ENCODE results near the gene GTSE1. TPM values are rescaled to one million over a fixed set of nuclear protein-coding genes. Genes with fewer than 3 reads are reported as not detected.

GTSE1 gene
- total RNA-seq, 1 experiment from 2014 or later: 15.3 TPM

DNA sequence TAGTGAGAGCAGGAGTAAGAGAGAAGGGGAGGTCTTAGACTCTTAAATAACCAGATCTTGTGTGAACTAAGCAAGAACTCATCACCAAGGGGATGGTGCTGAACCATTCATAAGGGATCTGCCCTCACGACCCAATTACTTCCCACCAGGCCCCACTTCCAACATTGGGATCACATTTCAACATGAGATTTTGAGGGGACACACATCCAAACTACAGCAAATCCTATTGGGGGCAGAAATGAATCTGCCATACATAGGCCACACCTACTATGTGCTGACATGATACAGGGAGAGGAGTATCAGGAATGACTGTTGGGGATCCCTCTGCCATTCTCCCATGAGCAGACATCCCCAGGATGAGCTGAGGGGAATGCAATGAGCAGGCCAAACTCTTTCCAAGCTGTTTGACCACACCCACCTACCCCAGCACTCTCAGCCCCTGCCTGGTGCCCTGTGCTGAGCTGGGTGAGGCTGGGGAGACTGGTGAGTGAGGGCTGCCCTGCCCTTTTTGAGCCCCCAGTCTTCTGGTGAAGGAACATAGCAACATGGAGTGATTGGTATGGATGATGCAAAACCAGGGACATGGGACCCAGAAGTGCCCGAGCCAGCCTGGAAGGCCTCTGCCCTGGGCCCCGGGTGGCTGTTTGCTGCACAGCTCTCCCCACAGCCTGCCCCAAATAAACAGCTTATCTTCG is 1.2 kb upstream of the GTSE1 start:
- Histone ChIP-seq H3K9ac (ENCODE audit: low read length) (peak overlapping the region; percentile 90), H3K27me3 (ENCODE audit: low read length) (no peaks in the 10 kb centered on the region), H3K27ac (ENCODE audit: low read length) (peak overlapping the region; percentile 81), H3K4me1 (ENCODE audit: low read length) (peaks cover 37% of the 10 kb centered on the region), H4K20me1 (ENCODE audit: insufficient read depth, low read depth, low read length) (no peaks in the 10 kb centered on the region), H3K79me2 (ENCODE audit: low read length) (peaks cover 36% of the 10 kb centered on the region), H3K4me2 (ENCODE audit: low read depth, low read length, poor library complexity, severe bottlenecking) (peak overlapping the region; percentile 91), H3K4me3 (ENCODE audit: low read length) (peak overlapping the region; percentile 88), H2AFZ (ENCODE audit: low read length) (peak overlapping the region; percentile 80; the same call in 1 of the 2 replicates), H3K36me3 (ENCODE audit: insufficient read depth, low read length) (peaks cover 23% of the 10 kb centered on the region), H3K9me2 (replicated peaks; ENCODE audit: insufficient read depth, low read length) (no peaks in the 10 kb centered on the region), H3K9me3 (ENCODE audit: low read length) (no peaks in the 10 kb centered on the region)
- DNase-seq: peak; percentile 62

DNA sequence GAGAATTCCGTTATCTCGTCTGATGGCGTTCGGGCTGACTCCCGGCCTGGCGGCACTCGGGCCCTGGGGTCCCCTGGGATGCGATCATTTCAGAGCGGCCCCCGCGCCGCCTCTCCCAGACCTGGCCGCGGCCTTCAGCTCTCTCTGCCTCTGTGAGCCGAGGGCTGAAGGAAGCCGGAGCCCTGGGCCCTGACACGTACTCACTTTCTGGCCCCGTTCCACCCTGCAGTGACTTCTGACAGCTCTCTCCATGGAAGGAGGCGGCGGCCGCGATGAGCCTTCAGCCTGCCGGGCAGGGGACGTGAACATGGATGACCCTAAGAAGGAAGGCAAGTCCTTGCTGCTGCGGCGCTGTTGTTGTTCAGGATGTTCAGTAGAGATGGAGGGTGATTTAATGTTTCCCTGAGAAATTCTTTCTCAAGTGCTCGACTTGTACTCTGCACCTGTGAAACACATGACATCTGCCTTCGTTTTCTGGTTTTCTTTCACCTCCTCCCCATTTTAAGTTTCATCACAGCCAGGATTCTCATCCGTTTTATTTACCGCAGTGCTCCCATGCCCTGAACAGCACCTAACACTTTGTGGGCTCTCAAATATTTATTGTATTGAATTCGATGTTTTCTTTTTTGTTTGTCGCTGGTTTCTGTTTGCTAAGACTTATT is 612 bp downstream of the GTSE1 start:
- peak; percentile 71 for DNase-seq
- Histone ChIP-seq H3K36me3 (ENCODE audit: insufficient read depth, low read length) (peaks cover 24% of the 10 kb centered on the region; the same call in 1 of the 2 replicates), H3K27me3 (ENCODE audit: low read length) (no peaks in the 10 kb centered on the region), H3K27ac (ENCODE audit: low read length) (peak overlapping the region; percentile 60), H3K9me2 (replicated peaks; ENCODE audit: insufficient read depth, low read length) (no peaks in the 10 kb centered on the region), H3K4me3 (ENCODE audit: low read length) (peak overlapping the region; percentile 88), H3K79me2 (ENCODE audit: low read length) (peaks cover 46% of the 10 kb centered on the region), H3K9me3 (ENCODE audit: low read length) (no peaks in the 10 kb centered on the region), H3K4me1 (ENCODE audit: low read length) (peaks cover 37% of the 10 kb centered on the region), H3K9ac (ENCODE audit: low read length) (peak overlapping the region; percentile 86), H2AFZ (ENCODE audit: low read length) (peak overlapping the region; percentile 29; the same call in 1 of the 2 replicates), H4K20me1 (ENCODE audit: insufficient read depth, low read depth, low read length) (no peaks in the 10 kb centered on the region), H3K4me2 (ENCODE audit: low read depth, low read length, poor library complexity, severe bottlenecking) (peak overlapping the region; percentile 91)

DNA sequence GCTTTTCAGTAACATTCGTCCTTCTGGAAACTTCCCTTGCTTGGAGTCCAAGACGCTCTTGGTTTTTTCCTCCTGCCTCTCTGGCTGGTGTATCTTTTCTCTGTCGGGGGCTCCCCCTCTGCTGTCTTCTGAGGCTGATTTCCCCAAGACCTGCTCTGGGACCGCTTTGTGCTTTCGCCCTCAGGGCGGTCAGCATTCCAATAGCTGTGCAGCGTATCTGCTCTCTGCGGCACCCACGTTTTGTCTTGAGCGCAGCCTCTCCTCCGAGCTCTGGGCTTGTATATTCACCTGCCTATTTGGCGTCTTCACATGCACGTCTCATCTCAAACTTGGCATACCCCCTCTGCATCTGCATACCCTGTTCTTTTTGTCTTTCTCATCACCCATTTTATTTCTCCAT is 2.4 kb downstream of the GTSE1 start:
- Histone ChIP-seq H3K27ac (ENCODE audit: low read length) (no peak overlapping the region), H3K9me2 (replicated peaks; ENCODE audit: insufficient read depth, low read length) (no peaks in the 10 kb centered on the region), H3K9ac (ENCODE audit: low read length) (no peak overlapping the region), H3K36me3 (ENCODE audit: insufficient read depth, low read length) (peaks cover 25% of the 10 kb centered on the region; the same call in 1 of the 2 replicates), H3K79me2 (ENCODE audit: low read length) (peaks cover 62% of the 10 kb centered on the region), H2AFZ (ENCODE audit: low read length) (no peak overlapping the region), H4K20me1 (ENCODE audit: insufficient read depth, low read depth, low read length) (0 out of 2 replicates have a peak, but pooled peaks cover 4% of the 10 kb centered on the region), H3K9me3 (ENCODE audit: low read length) (no peaks in the 10 kb centered on the region), H3K4me1 (ENCODE audit: low read length) (peaks cover 23% of the 10 kb centered on the region), H3K4me2 (ENCODE audit: low read depth, low read length, poor library complexity, severe bottlenecking) (no peak overlapping the region), H3K27me3 (ENCODE audit: low read length) (no peaks in the 10 kb centered on the region), H3K4me3 (ENCODE audit: low read length) (no peak overlapping the region)
- no peak for DNase-seq

DNA sequence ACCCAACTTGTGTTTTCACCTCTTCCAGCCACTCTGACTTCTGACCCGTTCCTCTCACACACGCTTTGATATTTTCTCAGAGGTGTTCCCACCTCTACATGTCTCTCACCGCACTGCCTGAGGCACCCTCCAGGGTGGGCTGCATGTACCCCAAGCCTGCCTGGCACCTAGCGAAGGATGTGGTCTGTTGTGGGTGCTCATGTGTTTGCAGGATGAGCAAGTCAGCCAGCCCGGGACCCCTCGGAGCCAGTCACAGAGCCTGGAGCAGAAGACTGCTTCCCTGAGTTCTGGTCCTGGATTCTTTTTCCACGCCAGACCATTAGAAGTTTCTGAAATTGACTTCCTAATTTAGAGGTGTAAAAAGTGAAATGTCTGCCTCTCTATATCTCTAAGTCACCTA is 3.8 kb downstream of the GTSE1 start:
- Histone ChIP-seq H3K79me2 (ENCODE audit: low read length) (peaks cover 76% of the 10 kb centered on the region), H3K4me2 (ENCODE audit: low read depth, low read length, poor library complexity, severe bottlenecking) (no peak overlapping the region), H3K4me1 (ENCODE audit: low read length) (peaks cover 16% of the 10 kb centered on the region), H3K36me3 (ENCODE audit: insufficient read depth, low read length) (peaks cover 25% of the 10 kb centered on the region; the same call in 1 of the 2 replicates), H4K20me1 (ENCODE audit: insufficient read depth, low read depth, low read length) (0 out of 2 replicates have a peak, but pooled peaks cover 4% of the 10 kb centered on the region), H3K27ac (ENCODE audit: low read length) (no peak overlapping the region), H3K9me3 (ENCODE audit: low read length) (no peaks in the 10 kb centered on the region), H3K27me3 (ENCODE audit: low read length) (no peaks in the 10 kb centered on the region), H3K9ac (ENCODE audit: low read length) (no peak overlapping the region), H2AFZ (ENCODE audit: low read length) (no peak overlapping the region), H3K4me3 (ENCODE audit: low read length) (no peak overlapping the region), H3K9me2 (replicated peaks; ENCODE audit: insufficient read depth, low read length) (no peaks in the 10 kb centered on the region)
- no peak for DNase-seq

DNA sequence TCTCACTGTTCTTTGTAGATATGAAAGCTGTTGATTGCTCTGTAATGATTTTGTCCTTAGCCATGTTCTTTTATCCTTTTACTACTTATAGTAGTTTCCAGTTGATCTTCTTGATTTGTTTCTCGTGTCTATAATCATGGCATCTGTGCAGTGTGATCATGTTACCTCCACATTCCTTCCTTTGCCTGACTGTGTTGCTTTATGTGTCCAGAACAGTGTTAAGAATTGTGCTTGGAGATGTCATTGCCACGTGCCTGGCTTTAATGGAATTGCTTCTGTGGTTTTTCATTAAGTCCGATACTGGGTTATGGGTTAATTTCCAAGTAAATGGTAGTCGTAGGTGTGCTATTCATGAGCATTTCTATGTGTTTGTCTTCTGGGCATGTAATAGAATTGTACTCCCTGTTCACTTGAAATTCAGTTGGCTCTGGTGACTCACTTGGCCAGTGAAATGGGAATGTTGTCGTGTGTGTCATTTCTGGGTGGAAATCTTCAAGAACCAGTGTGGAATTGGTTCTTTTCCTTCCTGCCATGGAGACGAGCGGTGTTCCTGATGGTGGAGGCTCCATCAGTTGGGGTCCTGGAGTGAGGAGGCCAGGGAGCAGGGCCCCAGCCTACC is 6.8 kb downstream of the GTSE1 start:
- H3K9me3 ChIP-seq (ENCODE audit: low read length): no peaks in the 10 kb centered on the region
- peaks cover 32% of the 10 kb centered on the region for H3K36me3 ChIP-seq (ENCODE audit: insufficient read depth, low read length)
- H2AFZ ChIP-seq (ENCODE audit: low read length): no peak overlapping the region
- no peak for DNase-seq
- H3K27me3 ChIP-seq (ENCODE audit: low read length): no peaks in the 10 kb centered on the region
- 0 out of 2 replicates have a peak, but pooled peaks cover 4% of the 10 kb centered on the region for H4K20me1 ChIP-seq (ENCODE audit: insufficient read depth, low read depth, low read length)
- no peak overlapping the region for H3K4me3 ChIP-seq (ENCODE audit: low read length)
- H3K79me2 ChIP-seq (ENCODE audit: low read length): peaks cover 81% of the 10 kb centered on the region
- no peaks in the 10 kb centered on the region for H3K9me2 ChIP-seq (replicated peaks; ENCODE audit: insufficient read depth, low read length)
- no peak overlapping the region for H3K4me2 ChIP-seq (ENCODE audit: low read depth, low read length, poor library complexity, severe bottlenecking)
- no peak overlapping the region for H3K9ac ChIP-seq (ENCODE audit: low read length)
- H3K4me1 ChIP-seq (ENCODE audit: low read length): no peaks in the 10 kb centered on the region
- no peak overlapping the region for H3K27ac ChIP-seq (ENCODE audit: low read length)

DNA sequence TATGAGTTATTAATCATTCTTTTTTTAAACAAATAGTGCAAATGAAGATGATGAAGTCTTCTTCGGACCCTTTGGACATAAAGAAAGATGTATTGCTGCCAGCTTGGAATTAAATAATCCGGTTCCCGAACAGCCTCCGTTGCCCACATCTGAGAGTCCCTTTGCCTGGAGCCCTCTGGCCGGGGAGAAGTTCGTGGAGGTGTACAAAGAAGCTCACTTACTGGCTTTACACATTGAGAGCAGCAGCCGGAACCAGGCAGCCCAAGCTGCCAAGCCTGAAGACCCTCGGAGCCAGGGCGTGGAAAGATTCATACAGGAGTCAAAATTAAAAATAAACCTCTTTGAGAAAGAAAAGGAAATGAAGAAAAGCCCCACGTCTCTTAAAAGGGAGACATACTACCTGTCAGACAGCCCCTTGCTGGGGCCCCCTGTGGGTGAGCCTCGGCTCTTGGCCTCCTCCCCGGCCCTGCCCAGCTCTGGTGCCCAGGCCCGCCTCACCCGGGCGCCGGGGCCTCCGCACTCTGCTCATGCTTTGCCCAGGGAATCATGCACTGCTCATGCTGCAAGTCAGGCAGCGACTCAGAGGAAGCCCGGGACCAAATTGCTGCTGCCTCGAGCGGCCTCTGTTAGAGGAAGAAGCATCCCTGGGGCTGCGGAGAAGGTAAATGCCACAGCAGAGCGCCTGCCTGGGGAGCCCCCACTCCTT is 11.8 kb downstream of the GTSE1 start:
- Histone ChIP-seq H2AFZ (ENCODE audit: low read length) (no peak overlapping the region), H3K27ac (ENCODE audit: low read length) (no peak overlapping the region), H3K9me2 (replicated peaks; ENCODE audit: insufficient read depth, low read length) (no peaks in the 10 kb centered on the region), H4K20me1 (ENCODE audit: insufficient read depth, low read depth, low read length) (no peaks in the 10 kb centered on the region), H3K36me3 (ENCODE audit: insufficient read depth, low read length) (peaks cover 24% of the 10 kb centered on the region), H3K9me3 (ENCODE audit: low read length) (no peaks in the 10 kb centered on the region), H3K4me1 (ENCODE audit: low read length) (no peaks in the 10 kb centered on the region), H3K4me3 (ENCODE audit: low read length) (no peak overlapping the region), H3K27me3 (ENCODE audit: low read length) (no peaks in the 10 kb centered on the region), H3K79me2 (ENCODE audit: low read length) (peaks cover 56% of the 10 kb centered on the region), H3K9ac (ENCODE audit: low read length) (no peak overlapping the region), H3K4me2 (ENCODE audit: low read depth, low read length, poor library complexity, severe bottlenecking) (no peak overlapping the region)
- no peak for DNase-seq

DNA sequence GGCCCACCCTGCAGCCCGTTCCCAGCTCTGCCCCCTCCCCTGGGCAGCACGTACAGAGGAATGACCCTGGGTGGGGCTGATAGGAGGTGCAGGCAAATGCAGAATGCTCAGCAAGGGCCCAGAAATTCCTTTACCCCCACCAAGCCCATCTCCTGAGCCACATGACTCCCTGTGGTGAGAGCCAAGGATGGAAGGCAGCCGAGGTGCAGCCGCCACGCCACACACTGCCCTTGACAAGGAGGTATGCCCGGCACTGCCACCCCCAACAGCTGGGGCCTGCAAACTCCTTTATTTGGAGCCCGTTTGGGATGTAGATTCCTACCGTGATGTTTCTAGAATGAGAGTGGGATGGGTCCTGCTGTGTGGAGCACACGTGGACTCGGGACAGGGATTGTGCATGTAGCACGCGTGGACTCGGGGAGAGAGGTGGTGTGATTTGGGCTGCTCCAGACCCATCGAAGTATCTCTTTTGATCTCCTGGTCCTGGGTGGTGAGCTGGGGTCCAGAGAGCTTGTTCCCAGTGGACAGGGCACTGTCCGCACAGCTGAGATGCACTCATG is 12.9 kb downstream of the GTSE1 start:
- H3K36me3 ChIP-seq (ENCODE audit: insufficient read depth, low read length): peaks cover 26% of the 10 kb centered on the region

More for the DNA sequence above, 12.9 kb downstream of the GTSE1 start:
- H3K4me1 ChIP-seq (ENCODE audit: low read length): no peaks in the 10 kb centered on the region
- no peak overlapping the region for H3K9ac ChIP-seq (ENCODE audit: low read length)
- no peaks in the 10 kb centered on the region for H4K20me1 ChIP-seq (ENCODE audit: insufficient read depth, low read depth, low read length)
- no peak overlapping the region for H3K4me3 ChIP-seq (ENCODE audit: low read length)
- H3K27ac ChIP-seq (ENCODE audit: low read length): no peak overlapping the region
- no peaks in the 10 kb centered on the region for H3K9me3 ChIP-seq (ENCODE audit: low read length)
- H2AFZ ChIP-seq (ENCODE audit: low read length): no peak overlapping the region
- H3K27me3 ChIP-seq (ENCODE audit: low read length): no peaks in the 10 kb centered on the region
- no peaks in the 10 kb centered on the region for H3K9me2 ChIP-seq (replicated peaks; ENCODE audit: insufficient read depth, low read length)
- no peak overlapping the region for H3K4me2 ChIP-seq (ENCODE audit: low read depth, low read length, poor library complexity, severe bottlenecking)
- no peak for DNase-seq
- H3K79me2 ChIP-seq (ENCODE audit: low read length): peaks cover 45% of the 10 kb centered on the region
